ENCODE results near the gene CCL18.

CCL18 gene

DNA sequence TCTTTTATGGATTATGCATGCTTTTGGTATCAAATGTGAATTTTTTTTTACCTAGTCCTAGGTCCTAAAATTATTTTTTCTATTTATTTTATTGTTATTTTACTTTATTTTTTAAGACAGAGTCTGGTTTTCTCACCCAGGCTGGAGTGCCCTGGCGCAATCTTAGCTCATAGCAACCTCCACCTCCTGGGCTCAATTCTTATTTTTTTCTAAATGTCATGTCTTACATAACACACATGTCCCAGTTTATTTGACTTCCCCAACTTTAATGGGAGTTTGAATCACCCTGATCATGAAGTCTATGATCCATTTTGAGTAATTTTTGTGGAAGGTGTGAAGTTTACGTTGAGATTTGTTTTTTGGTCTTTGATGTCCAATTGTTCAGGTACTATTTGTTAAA, 3.3 kb upstream of the CCL18 start:
- Histone ChIP-seq H3K4me3 (no peak overlapping the region), H3K9me3 (no peaks in the 10 kb centered on the region), H3K27ac (no peak overlapping the region), H3K36me3 (no peaks in the 10 kb centered on the region), H3K27me3 (no peaks in the 10 kb centered on the region), H3K4me1 (no peaks in the 10 kb centered on the region)
- intact Hi-C loops (cut with DNase I; ENCODE audit: low total_unique reads), result no loop called here
- no peak for DNase-seq
- TF ChIP-seq, protein P1, sequence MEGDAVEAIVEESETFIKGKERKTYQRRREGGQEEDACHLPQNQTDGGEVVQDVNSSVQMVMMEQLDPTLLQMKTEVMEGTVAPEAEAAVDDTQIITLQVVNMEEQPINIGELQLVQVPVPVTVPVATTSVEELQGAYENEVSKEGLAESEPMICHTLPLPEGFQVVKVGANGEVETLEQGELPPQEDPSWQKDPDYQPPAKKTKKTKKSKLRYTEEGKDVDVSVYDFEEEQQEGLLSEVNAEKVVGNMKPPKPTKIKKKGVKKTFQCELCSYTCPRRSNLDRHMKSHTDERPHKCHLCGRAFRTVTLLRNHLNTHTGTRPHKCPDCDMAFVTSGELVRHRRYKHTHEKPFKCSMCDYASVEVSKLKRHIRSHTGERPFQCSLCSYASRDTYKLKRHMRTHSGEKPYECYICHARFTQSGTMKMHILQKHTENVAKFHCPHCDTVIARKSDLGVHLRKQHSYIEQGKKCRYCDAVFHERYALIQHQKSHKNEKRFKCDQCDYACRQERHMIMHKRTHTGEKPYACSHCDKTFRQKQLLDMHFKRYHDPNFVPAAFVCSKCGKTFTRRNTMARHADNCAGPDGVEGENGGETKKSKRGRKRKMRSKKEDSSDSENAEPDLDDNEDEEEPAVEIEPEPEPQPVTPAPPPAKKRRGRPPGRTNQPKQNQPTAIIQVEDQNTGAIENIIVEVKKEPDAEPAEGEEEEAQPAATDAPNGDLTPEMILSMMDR (IDR thresholded peaks at IDR 0.05), result no peak

DNA sequence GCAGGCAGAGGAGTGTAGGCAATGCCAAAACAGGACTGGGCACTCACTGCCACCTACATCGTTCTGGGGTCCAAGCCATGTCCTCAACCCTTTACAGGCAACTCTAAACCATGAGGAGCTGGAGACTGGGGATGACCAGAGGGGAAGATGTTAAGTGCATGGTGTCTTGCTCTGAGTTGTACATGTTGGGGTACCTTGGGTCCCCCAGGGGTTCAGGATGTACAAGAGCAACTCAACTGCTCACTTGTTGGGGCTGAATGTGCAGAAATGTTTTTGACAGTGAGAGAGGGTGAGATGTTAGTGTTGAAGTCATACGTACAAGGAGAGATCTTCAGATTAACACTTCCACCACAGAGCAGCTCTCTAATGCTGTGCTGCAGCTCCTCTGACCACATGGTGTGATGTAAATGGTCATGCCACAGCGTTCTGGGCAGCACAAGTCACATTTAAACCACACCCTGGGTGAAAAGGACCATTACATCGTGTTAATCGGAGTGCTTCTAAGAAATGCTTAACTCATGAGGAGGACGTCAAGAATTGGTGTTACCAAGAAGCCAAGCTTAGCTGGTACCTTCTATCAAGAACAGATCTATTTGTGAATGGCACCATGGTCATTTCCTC, 2.4 kb downstream of the CCL18 start:
- Histone ChIP-seq H3K27ac (no peak overlapping the region), H3K4me3 (no peak overlapping the region), H3K4me1 (no peaks in the 10 kb centered on the region), H3K27me3 (no peaks in the 10 kb centered on the region), H3K9me3 (no peaks in the 10 kb centered on the region), H3K36me3 (no peaks in the 10 kb centered on the region)
- TF ChIP-seq, protein P1 (IDR thresholded peaks at IDR 0.05), result no peak
- intact Hi-C loops (cut with DNase I; ENCODE audit: low total_unique reads), result no loop called here
- no peak for DNase-seq

DNA sequence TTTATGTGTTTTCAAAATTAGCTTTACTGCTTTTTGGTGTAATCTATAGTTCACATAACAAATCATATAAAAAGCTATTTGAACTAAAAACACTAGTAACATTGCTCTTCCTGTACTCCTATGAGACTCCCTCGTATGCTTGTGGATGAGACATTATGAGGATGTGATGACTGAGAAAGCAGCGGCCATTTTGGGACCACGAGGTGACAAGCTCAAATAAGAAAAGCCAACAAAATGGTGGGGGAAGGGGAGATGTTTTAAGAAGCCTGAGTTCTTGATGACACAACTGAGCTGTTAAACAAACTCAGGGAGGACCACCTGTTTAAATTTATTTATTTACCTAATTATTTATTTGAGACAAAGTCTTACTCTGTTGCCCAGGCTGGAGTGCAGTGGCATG, 4.5 kb downstream of the CCL18 start:
- DNase-seq, result no peak
- Histone ChIP-seq H3K36me3 (no peaks in the 10 kb centered on the region), H3K9me3 (no peaks in the 10 kb centered on the region), H3K27ac (no peak overlapping the region), H3K27me3 (no peaks in the 10 kb centered on the region), H3K4me1 (no peaks in the 10 kb centered on the region), H3K4me3 (no peak overlapping the region)
- intact Hi-C loops (cut with DNase I; ENCODE audit: low total_unique reads), result no loop called here
- TF ChIP-seq, protein P1 (IDR thresholded peaks at IDR 0.05), result no peak

DNA sequence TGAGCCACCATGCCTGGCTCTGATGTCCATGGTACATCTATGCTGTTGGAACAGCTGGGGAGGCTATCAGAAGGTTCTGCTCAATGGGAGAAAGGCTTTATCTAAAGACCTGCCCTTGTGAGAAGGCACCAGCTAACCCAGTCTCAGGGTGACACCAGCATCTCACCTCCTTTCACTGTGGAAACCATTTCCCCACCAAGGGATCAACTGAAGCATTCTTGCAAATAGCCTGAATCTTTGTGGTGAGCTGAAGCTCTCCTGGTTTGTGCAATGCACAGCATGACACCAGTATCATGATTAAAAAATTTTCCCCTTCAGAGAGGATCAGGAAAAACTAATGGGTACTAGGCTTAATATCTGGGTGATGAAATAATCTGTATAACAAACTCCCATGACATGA, 5.1 kb downstream of the CCL18 start:
- TF ChIP-seq, protein P1 (IDR thresholded peaks at IDR 0.05), result no peak
- H3K9me3 ChIP-seq, result no peaks in the 10 kb centered on the region
- no peak overlapping the region for H3K4me3 ChIP-seq
- no peaks in the 10 kb centered on the region for H3K36me3 ChIP-seq
- intact Hi-C loops (cut with DNase I; ENCODE audit: low total_unique reads), result no loop called here
- no peak overlapping the region for H3K27ac ChIP-seq
- H3K27me3 ChIP-seq, result no peaks in the 10 kb centered on the region
- DNase-seq, result no peak
- no peaks in the 10 kb centered on the region for H3K4me1 ChIP-seq

DNA sequence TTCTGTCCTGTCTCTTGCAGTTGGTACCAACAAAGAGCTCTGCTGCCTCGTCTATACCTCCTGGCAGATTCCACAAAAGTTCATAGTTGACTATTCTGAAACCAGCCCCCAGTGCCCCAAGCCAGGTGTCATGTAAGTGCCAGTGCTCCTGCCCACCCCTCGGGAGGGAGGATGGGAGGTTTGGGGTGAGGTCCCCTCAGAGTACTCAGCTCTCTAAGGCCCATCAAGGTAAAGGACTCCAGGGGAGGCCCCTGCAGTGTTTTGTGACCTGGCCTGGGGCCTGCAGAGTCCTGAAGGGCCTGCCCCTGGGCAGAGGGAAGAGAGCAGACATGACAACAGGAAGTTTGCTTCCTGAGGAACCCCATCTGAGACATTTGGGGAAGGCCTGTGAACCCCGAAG, 6.4 kb downstream of the CCL18 start:
- Histone ChIP-seq H3K4me3 (no peak overlapping the region), H3K36me3 (no peaks in the 10 kb centered on the region), H3K9me3 (no peaks in the 10 kb centered on the region), H3K27me3 (no peaks in the 10 kb centered on the region), H3K27ac (no peak overlapping the region), H3K4me1 (no peaks in the 10 kb centered on the region)
- TF ChIP-seq, protein P1 (IDR thresholded peaks at IDR 0.05), result no peak
- intact Hi-C loops (cut with DNase I; ENCODE audit: low total_unique reads), result loop anchor here (10.0 kb wide), 1 partner anchor 64 kb away; no protein-coding TSS in a partner anchor
- DNase-seq, result no peak

DNA sequence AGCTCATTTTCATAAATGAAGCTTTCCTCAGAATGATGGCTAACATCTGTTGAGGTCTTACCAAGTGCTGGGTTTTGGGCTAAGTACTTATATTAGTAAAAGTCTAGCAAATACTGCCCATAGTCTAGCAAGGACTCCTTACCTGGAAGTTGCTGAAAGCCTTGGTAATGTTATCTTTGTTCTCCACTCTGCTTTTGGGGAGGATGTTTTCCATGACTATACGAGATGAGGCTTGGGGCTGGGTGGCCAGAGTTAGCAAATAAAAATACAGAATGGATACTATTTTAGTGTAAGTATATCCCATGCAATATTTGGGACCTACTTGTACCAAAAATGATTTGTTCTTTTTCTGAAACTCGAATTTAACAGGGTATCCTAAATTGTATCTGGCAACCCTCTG, 7.7 kb downstream of the CCL18 start:
- TF ChIP-seq, protein P1 (IDR thresholded peaks at IDR 0.05), result no peak
- no peaks in the 10 kb centered on the region for H3K4me1 ChIP-seq
- no peak overlapping the region for H3K4me3 ChIP-seq
- no peak for DNase-seq
- no peaks in the 10 kb centered on the region for H3K36me3 ChIP-seq
- intact Hi-C loops (cut with DNase I; ENCODE audit: low total_unique reads), result loop anchor here (10.0 kb wide), 1 partner anchor 63 kb away; no protein-coding TSS in a partner anchor
- H3K27ac ChIP-seq, result no peak overlapping the region
- H3K27me3 ChIP-seq, result no peaks in the 10 kb centered on the region
- H3K9me3 ChIP-seq, result no peaks in the 10 kb centered on the region

Data from tibial artery (tissue), 4 donors.